Effector memory CD4-positive, alpha-beta T cell (primary cell): ENCODE measurements around the gene BACE2.
"Not testable (repeated sequence)": the region's sequence is repeated elsewhere in the genome, so short reads cannot be mapped to it uniquely, and the experiment has no call there.

ENCODE experiments used
- DNase-seq, 3 donors: peaks; one replicate each; pipeline ENCODE4 v3.0.0-alpha.2; 2020
- H3K27ac ChIP-seq: 2 replicates; pipeline ENCODE4 v1.7.0; 2013; ENCODE audit warnings: mild to moderate bottlenecking, low read length, moderate library complexity; ENCODE audit not compliant: insufficient read depth, poor library complexity, severe bottlenecking
- H3K27me3 ChIP-seq: replicated peaks from 2 replicates; pipeline ENCODE4 v1.7.0; 2013; ENCODE audit warnings: mild to moderate bottlenecking, low read length; ENCODE audit not compliant: insufficient read depth, control insufficient read depth, poor library complexity, severe bottlenecking
- H3K36me3 ChIP-seq: 2 replicates; pipeline ENCODE4 v1.7.0; 2013; ENCODE audit warnings: mild to moderate bottlenecking, low read length, moderate library complexity; ENCODE audit not compliant: control insufficient read depth, insufficient read depth
- H3K4me1 ChIP-seq: 2 replicates; pipeline ENCODE4 v1.7.0; 2013; ENCODE audit warnings: low read length, mild to moderate bottlenecking; ENCODE audit not compliant: control insufficient read depth, insufficient read depth, poor library complexity, severe bottlenecking
- H3K4me3 ChIP-seq: 2 replicates; pipeline ENCODE4 v1.7.0; 2013; ENCODE audit warnings: low read length, low read depth, mild to moderate bottlenecking; ENCODE audit not compliant: insufficient read depth, poor library complexity, severe bottlenecking
- H3K9me3 ChIP-seq: 2 replicates; pipeline ENCODE4 v1.7.0; 2013; ENCODE audit warnings: mild to moderate bottlenecking, low read length, moderate library complexity; ENCODE audit not compliant: control insufficient read depth

Gene BACE2

DNA sequence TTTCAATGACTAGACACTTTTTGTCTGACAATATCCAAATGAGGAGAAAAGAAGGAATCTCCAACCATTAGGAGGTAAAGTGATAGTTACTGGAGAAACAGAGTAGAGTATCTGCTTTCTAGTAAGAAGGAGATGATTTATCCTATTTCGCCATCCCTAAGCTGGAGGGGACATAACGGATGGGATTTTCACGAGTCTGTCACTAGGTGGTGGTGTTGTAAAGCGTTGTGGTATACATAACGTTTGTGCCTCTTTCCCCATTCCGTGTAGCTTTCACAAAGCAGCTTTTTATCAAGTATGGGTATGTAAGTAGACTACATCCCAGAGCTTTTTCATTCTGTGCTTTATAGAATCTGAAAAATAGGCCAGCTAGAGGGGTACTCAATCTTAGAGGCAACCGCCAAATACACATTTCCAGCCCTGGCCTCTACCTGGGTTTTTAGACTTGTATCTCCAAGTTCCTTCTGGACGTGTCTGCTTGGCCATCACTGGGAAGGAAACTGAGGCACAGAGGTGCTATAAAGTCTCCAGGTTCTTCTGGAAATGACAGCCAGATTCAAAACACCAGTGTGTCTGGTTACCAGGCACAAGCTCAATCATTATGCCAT, 115.4 kb downstream of the BACE2 start:
- H3K4me1 ChIP-seq: no peaks in the 10 kb centered on the region
- no peaks in the 10 kb centered on the region for H3K36me3 ChIP-seq
- peak in 2 of 3 donors; percentile 10 to 27 for DNase-seq
- H3K27ac ChIP-seq: no peak overlapping the region
- H3K4me3 ChIP-seq: no peak overlapping the region
- H3K27me3 ChIP-seq: no peaks in the 10 kb centered on the region
- no peaks in the 10 kb centered on the region for H3K9me3 ChIP-seq

DNA sequence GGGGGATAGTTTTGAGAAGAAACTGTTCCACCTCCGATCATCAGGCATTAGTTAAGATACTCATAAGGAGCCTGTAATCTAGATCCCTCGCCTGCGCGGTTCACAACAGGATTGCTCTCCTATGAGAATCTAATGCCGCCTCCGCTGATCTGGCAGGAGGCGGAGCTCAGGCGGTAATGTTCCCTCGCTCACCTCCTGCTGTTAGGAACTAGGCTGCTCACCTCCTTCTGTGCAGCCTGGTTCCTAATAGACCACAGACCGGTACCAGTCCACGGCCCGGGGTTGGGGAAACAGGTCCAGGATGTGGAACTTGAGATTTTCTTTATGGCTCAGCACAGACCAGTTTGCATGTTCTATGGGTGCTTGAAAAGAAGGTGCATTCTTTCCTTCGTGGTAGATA, 121.5 kb downstream of the BACE2 start:
- H3K4me3 ChIP-seq: no peak overlapping the region
- H3K9me3 ChIP-seq: no peaks in the 10 kb centered on the region
- no peak for DNase-seq
- no peaks in the 10 kb centered on the region for H3K4me1 ChIP-seq
- H3K27me3 ChIP-seq: peaks cover 3% of the 10 kb centered on the region
- no peak overlapping the region for H3K27ac ChIP-seq
- H3K36me3 ChIP-seq: no peaks in the 10 kb centered on the region

DNA sequence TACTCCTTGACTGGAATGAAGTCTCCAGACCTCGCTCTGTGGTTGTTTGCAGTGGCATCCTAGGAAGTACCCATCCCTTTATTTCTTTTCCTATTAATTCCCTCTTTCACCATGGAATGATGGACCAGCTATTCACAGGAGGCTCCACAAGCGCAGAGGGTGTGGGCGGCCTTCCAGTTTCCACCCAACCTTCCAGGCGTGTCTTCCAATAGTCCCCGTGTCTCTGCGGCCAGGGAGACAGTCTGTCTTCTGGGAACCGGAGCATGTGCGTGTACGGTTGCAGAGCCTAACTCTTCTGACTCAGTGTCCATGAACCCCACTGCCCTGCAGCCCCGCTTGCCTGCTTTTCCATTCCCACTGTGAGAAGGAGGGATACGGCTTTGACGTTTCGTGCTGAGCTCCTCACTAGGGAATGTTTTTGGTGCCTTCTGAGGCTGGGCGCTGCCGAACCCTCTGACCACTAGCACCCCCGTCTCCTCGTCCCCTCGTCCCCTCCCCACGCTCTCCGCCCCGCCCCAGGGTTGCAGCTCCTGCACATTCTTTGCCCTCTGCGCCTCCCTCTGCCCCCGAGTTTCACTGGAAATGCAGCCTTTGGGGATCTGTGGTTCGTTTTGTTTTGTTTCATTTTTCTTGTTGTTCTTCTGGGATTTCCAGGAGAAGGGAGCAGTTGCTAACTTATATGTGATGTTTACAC, 122.3 kb downstream of the BACE2 start:
- H3K4me3 ChIP-seq: no peak overlapping the region

DNA sequence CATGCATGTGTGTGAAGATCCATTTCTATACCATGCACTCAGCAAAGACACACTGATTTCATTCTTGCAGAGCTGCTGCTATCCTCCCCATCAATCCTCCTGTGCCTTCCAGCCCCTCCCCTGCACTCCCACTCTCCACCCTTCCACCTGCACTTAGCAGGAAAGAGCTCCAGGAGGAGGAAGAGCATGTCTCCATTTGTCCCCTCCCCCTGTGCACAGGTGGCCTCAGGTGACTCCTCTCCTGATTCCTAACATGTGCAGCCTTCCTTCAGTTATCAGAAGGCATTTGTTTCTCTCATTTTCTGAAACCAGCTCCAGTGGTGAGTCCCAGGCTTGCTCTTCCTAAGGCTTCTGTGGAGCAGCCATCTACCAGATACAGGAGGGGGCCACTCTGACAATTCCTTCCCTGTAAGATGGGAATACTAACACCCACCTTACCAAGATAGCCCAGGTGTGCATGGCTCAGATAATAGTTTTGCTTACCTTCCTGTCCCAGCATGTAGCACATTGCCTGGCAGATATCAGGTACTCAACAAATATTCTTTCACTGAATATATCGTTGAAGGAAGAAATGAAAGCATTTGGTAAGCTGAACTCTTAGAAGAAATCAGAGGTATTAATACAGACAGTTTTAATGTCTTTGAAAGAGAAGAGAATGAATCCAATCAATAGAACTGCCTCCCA, 126.7 kb downstream of the BACE2 start:
- H3K36me3 ChIP-seq: no peaks in the 10 kb centered on the region

More for the DNA sequence above, 122.3 kb downstream of the BACE2 start:
- no peaks in the 10 kb centered on the region for H3K36me3 ChIP-seq
- H3K27me3 ChIP-seq: peaks cover 3% of the 10 kb centered on the region
- no peaks in the 10 kb centered on the region for H3K4me1 ChIP-seq
- DNase-seq: no peak
- H3K27ac ChIP-seq: no peak overlapping the region
- H3K9me3 ChIP-seq: no peaks in the 10 kb centered on the region

DNA sequence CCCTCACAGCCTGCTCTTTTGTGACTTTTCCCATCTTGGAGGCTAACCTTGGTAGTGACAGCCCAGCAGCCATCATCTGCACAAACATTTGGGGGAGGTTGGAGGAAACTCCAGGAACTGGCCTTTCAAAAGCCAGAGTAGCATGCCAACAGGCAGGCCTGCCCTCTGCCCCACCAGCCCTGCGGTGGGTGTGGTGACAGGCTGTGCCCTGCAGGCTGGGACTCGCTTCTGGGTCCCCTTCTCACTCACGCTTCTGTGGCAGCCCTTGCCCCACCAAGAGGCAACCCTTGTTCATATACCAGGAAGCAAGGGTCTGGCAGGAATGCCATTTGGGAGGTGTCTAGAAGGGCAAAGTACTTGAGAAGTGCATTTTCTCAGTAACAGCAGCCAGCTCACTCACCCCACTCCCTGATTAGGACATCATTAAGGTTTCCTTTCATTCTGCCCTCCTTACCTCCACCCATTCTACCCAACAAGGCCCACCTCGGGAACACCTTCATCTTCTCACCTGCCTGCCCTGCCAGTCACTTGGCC, 127.8 kb downstream of the BACE2 start:
- Histone ChIP-seq H3K27me3 (peaks cover 3% of the 10 kb centered on the region), H3K4me3 (no peak overlapping the region), H3K9me3 (no peaks in the 10 kb centered on the region), H3K27ac (no peak overlapping the region), H3K36me3 (no peaks in the 10 kb centered on the region), H3K4me1 (no peaks in the 10 kb centered on the region)
- DNase-seq: no peak

More for the DNA sequence above, 126.7 kb downstream of the BACE2 start:
- DNase-seq: no peak
- no peaks in the 10 kb centered on the region for H3K9me3 ChIP-seq
- H3K4me1 ChIP-seq: no peaks in the 10 kb centered on the region
- no peak overlapping the region for H3K4me3 ChIP-seq
- H3K27me3 ChIP-seq: peaks cover 3% of the 10 kb centered on the region
- H3K27ac ChIP-seq: no peak overlapping the region

DNA sequence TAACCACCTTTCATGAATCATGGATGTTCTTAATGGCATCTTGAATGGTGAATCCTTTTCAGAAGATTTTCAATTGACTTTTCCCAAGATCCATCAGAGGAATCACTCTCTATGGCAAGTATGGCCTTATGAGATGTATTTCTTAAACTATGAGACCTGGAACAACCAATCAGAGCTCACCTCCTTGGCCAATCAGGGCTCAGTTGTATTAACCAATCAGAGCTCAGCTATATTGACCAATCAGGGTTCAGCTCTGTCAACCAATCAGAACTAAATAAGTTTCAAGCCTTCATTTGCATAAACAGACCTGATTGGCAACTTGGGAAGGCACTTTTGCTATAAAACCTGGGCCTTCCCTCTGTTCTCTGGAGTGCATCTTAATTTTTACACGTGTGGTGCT, 135.0 kb downstream of the BACE2 start:
- Histone ChIP-seq H3K4me1 (no peaks in the 10 kb centered on the region), H3K27me3 (no peaks in the 10 kb centered on the region), H3K36me3 (no peaks in the 10 kb centered on the region), H3K27ac (no peak overlapping the region), H3K4me3 (no peak overlapping the region), H3K9me3 (no peaks in the 10 kb centered on the region)
- DNase-seq: no peak

DNA sequence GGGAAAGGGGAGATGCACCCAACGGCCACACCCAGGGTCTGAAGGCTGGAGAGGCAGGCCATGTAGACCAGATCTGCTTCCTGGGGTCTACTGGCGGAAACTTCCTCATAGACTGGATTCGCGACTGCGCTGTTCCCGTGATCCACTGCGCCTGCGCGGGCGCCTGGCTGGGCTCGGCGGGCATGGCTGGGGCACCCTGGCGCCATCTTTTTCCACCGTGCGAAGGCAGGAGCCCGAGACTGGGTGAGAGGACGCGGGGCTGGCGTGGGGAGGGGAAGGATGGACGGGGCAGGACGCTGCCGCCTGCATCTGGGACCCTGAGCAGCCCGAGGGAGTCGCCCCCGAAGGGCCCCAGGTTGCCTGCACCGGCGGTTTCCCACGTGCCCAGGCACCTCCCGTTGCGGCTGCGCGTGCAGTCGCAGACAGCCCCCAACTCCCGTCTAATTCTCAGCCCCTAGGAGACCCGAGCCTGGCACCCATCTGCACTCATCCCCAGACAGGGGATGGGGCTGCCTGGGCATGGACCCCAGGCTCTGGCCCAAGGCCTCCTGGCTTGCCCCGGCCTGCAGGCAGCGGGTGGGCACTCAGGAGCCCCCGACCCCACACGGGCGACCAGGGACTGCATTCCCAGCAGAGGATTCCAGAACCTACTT, 136.2 kb downstream of the BACE2 start:
- Histone ChIP-seq H3K27ac (no peak overlapping the region), H3K4me3 (no peak overlapping the region), H3K27me3 (no peaks in the 10 kb centered on the region), H3K9me3 (no peaks in the 10 kb centered on the region), H3K36me3 (no peaks in the 10 kb centered on the region), H3K4me1 (no peaks in the 10 kb centered on the region)
- no peak for DNase-seq

DNA sequence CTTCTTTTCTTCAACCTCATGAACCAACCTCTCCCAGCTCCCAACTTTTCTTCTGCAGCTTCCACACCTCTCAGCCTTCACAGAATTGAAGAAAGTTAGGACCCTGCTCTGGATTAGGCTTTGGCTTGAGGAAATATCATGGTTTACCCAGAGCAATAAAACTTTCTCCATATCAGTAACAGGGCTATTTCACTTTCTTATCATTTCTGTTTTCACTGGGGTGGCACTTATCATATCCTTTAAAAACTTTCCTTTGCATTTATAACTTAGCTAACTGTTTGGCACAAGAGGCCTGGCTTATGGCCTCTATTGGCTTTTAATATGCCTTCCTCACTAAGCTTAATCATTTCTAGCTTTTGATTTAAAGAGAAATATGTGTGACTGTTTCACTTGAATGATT, 139.3 kb downstream of the BACE2 start:
- H3K4me3 ChIP-seq: no peak overlapping the region
- no peaks in the 10 kb centered on the region for H3K4me1 ChIP-seq
- H3K36me3 ChIP-seq: no peaks in the 10 kb centered on the region
- no peak overlapping the region for H3K27ac ChIP-seq
- no peaks in the 10 kb centered on the region for H3K9me3 ChIP-seq
- H3K27me3 ChIP-seq: no peaks in the 10 kb centered on the region
- DNase-seq: no peak

DNA sequence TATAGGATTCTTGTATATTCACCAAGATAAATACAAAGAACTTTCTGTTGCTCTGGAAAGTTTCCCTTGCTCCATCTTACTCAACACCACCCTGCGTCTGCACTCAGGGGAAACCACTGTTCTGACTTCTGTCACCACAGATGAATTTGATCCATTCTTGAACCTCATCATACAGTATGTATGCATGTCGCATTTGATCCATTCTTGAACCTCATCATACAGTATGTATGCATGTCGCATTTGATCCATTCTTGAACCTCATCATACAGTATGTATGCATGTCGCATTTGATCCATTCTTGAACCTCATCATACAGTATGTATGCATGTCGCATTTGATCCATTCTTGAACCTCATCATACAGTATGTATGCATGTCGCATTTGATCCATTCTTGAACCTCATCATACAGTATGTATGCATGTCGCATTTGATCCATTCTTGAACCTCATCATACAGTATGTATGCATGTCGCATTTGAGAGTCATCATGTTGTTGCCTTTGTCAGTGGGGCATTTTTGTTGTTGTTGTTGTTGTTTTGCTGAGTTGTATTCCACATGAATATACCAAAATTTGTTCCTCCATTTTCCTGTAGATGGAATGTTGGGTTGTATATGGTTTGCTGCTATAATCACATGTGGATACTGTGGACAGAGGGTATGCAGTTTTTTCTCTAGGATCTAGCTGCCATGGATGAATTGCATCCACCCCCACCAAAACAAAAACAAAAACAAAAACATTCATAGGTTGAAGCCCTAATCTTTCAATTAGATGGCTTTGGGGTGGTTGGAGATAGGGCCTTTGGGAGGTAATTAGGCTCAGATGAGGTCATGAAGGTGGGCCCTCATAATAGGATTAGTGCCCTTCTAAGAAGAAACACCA, 145.6 kb downstream of the BACE2 start:
- peaks cover 23% of the 10 kb centered on the region for H3K27me3 ChIP-seq
- H3K4me1 ChIP-seq, DNase-seq, H3K9me3 ChIP-seq, H3K36me3 ChIP-seq, H3K4me3 ChIP-seq, H3K27ac ChIP-seq: not testable (repeated sequence)
